HL-60/S4 (cell line): ENCODE data around the gene DEGS2.

ENCODE experiments used
- in situ Hi-C: fragments of 300-500 bp; cut with MboI; formaldehyde crosslinking; loops from 2 replicates; pipeline ENCODE4 v1.14.3; 2022; ENCODE audit warnings: low sequenced_read_pairs

The DEGS2 gene

DNA sequence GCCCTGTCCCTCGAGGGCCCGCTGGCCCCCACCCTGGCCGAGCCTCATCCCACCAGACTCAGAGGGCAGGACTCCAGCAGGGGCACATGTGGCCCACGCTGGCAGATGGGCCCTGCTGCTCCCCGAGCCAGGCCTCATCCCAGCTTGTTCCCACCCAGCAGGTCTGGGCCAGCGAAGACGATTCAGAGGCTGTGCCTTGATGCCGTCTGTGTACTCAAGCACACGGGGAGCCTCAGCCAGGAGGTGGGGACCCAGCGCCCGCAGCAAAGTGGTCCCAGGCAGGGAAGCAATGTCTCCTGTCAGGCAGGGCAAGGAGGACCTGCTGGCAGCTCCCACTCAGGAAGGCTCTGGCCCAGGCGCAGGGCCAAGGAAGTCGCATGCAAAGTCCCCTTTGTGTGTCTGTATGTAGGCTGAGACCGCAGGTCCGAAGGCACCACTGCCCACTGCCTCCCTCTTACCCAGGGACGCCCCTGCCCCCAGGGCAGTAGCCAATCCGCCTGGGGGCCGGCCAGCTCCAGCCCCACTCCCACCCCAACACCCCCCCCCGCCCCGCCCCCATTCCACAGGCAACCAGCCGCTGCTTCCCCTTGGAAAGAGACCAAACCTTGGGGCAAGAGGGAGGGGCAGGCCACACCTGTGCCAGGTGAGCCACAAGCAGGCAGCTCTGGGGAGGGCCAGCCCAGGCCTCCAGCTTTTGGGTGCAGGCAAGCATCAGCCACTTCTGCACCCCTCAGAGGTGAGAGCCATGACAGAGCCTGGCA is 9.4 kb downstream of the DEGS2 start:
- in situ Hi-C loops: no loop called here

DNA sequence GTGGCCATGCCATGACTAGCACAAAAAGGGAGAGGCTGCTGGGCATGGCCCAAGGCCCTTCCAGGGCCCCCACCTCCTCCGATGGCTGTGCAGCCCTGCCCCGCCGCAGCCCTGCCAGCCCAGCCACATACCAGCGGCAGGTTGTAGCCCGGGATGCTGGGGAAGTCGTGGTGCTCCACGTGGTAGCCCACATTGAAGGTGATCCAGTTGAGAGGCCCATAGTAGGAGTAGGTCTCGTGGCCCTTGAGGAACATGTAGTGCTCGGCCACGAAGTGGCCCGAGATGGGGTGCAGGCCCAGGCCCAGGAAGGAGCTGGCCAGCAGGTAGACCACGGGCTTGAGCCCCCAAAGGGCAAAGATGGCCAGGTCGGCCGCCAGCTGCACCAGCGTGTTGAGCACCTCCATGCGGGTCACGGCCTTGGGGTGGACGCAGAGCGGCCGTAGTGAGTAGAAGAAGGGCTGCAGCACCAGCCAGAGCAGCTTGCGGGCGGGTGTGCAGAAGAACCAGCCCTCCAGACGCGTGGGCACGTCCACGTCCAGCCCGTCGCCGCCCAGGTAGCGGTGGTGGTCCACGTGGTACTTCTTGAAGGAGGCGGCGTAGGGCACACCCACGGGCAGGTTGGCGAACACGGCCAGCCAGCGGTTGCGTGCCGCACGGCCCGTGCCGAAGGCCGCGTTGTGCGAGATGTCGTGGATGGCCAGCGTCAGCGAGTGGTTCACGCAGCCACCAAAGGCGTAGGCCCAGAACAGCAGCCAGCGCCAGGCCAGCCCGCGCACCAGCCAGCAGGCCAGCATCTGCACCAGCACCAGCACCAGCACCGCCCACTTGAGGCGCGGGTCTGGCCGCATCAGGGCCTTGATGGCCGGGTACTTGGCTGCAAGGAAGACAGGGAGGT is 10.4 kb downstream of the DEGS2 start:
- in situ Hi-C loops: no loop called here

DNA sequence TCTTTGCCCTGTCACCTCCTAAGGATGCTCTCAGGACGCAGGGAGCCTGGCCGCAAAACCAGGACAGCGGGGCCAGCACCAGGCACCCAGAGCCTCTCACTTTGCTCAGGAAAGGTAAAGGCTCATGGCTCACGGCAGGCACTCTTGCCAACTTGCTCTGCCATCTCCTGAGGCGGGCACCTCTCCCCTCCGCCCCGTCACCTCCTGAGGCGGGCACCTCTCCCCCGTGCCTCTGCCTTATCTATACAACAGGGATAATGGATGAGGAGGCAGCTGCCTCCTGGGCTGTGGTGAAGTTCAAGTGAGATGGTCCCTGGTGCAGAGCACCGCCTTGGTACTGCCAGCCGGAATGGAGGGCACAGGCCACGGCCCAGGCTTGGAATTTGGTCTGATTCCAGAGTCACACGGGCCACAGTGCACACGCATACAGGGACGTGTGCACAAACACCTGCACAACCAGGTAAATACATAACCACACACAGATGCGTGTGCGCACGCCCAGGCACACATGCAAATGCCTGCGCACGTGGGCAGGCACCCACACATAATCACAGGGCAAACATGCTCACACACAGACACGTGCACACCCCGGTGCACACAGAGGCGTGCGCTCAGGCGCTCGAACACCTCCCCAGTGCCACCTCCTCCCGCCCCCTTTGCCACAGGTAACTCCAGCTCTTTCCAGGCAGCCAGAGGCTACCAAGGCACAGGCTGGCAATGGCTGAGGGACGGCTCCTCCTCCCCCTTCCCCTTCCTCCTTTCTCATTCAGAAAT is 11.6 kb downstream of the DEGS2 start:
- in situ Hi-C loops: no loop called here

DNA sequence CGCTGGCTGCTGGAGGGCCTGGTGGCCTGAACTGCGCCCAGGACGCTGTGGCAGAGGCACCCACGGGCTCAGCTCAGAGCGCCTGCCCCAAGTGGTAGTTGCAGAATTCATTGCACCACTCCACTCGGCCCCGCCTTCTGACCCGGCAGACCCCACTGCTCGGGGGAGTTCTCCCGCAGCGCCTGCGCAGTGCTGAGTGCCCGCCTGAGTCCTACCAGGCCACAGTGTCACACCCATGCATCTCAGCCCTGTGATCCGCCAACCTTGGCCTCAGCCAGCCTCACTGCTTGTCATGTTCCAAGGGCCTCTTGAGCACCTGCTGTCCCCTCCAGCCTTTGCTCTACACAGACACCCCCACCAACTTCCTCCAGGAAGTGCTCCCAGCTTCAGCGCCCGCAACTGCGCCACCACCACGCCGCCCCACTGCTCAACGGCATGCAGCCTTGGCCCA is 12.2 kb downstream of the DEGS2 start:
- in situ Hi-C loops: no loop called here

DNA sequence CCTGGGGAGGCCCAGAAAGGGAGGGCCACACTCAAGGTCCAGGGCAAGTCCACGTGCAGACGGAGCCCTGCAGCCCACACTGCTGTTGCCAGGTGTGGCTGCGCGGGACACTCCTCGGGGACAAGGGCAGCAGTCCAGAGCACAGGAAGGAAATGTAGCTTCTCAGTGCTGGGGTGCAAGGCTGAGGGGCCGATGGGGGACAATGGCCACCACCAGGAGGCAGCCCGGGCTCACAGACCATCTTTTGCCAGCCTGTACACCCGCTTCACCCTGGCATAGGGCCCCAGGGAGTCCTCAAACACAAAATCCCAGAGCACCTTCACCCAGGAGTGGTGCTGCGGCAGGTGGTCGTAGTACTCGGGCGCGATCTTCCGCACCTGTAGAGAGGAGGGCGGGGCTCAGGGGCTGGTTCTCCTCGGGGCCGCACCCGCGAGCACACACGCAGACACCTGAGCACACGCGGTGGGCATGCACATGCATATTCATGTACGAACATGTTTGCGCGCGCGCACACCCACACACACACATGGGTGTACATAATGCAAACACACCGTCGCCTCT is 12.8 kb downstream of the DEGS2 start:
- in situ Hi-C loops: no loop called here

DNA sequence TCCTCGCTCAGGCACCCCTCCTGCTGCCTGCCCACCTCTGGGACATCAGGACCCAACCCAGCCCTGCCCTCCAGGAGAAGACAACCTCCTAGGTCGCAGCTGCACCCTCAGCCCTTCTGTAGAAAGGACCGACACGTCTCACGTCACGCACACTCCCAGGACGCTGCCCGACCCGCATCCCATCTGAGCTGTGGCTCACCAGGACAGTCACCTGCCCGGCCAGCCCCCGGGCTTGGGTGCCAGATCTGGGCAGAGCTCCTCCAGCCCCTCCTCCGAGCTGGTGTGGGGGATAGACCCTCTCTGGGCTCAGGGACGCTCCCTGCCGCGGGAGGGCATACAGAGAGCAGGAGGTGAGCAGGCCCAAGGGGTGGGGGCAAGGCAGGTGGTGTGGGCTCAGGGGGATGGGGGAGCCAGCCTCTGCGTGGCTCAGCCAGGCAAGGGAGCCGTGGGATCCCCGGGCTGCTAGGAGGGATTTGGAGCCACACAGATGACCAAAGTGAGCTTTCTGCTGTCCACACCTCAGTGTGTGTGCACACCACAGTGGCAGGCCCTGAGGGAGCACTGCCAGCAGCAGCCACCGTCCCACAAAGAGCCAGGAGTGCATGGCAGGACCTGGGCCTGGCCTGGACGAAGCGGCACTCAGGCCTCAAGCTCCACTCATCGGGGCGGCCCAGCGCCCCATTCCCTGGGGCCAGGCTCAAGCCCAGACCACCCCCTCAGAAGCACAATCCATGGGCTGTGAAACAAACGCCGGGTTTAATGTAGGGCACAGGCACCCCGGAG is 13.6 kb downstream of the DEGS2 start:
- in situ Hi-C loops: no loop called here

GRCh38 chr14:100144996-100145646 is 14.3 kb downstream of the DEGS2 start:
- in situ Hi-C loops: no loop called here

DNA sequence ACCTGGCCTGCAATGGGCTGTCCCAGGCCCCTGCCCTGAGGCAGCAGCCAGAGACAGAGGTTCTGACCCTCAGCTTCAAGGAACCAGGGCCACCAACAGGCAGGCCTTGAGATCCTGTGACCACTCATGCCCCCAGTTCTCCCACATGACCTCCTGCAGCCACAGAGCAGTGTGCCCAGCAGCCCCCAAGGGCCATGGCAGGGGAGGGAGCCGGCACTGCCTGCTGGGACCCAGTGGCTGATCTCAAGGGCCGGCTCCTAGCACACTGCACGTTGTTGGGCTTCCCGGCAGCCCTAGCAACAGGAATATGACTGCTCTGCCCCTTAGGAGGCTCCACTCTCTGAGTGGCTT is 14.8 kb downstream of the DEGS2 start:
- in situ Hi-C loops: no loop called here

DNA sequence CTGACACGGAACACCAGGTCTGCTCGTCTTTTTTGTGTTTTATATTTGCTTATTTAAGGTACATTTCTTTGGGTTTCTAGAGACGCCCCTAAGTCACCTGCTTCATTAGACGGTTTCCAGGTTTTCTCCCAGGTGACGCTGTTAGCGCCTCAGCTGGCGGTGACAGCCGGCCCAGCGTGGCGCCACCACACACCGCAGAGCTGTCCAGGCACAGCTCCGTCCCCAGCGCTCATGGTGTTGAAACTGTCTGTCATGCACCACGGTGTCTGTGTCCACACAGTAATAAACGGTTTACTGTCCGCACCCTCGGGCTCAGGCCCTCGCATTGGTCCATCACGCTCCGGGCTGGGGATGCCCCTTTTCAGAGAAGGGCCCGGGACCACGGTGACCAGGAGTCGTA is 15.5 kb downstream of the DEGS2 start:
- in situ Hi-C loops: no loop called here

DNA sequence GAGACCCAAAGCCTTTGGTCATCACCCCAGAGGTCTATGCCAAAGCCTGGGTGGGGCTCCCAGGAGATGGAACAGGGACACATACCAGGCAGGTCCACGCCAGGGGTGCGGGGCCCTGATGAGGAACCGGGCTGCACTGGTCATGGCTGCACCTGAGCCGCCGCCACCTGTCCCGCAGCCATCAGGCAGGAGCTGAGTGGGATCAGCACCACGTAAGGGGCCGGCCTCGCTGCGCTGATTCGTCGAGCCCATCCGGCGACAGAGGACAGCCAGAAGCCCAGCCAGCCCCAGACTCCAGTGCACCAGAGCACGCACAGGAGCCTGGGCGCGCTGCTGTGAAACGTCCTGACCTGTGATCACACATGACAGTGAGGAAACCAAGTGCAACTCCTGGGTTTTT is 15.9 kb downstream of the DEGS2 start:
- in situ Hi-C loops: no loop called here

GRCh38 chr14:100142073-100143040 is 17.1 kb downstream of the DEGS2 start:
- in situ Hi-C loops: no loop called here

DNA sequence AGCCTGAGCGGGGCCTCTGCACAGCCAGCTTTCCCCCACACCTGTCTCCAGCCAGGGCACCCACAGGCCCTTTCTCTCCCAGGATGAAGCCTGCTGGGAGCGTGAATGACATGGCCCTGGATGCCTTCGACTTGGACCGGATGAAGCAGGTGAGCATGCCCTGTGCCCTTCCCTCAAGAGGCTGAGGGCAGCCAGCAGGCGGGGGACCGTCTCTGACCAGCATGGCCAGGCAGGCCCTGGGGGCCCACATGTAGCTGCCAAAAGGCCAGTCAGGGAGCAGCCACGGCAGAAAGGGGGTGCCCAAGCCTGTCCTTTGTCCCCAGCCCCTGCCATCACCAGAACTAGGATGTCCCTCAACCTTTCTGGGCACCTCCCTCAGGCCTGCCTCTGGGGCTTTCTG is 18.3 kb downstream of the DEGS2 start:
- in situ Hi-C loops: no loop called here

DNA sequence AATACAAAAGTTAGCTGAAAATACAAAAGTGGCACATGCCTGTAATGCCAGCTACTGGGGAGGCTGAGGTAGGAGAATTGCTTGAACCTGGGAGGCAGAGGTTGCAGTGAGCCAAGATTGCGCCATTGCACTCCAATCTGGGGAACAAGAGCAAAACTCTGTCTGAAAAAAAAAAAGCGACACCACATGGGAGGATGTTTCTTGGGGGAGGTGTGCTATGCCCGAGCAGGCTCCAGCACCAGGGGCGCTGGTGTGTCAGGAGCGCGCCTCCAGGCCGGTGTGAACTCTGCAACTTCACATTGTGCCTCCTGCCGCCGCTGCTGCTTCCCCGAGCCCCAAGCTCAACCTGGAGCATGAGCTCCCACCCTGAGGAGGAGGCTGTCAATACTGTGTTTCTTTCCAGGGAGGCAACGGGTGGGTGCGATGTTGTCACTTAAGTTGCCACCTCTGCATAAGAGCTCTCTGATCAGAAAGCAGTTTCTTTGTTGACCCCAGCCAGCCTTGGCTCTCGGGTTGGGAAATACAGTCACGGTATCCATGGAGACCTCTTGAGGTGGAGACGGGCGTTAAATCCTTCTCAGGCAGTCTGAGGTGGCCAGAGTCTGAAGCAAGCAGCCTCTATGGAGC is 18.9 kb downstream of the DEGS2 start:
- in situ Hi-C loops: no loop called here

DNA sequence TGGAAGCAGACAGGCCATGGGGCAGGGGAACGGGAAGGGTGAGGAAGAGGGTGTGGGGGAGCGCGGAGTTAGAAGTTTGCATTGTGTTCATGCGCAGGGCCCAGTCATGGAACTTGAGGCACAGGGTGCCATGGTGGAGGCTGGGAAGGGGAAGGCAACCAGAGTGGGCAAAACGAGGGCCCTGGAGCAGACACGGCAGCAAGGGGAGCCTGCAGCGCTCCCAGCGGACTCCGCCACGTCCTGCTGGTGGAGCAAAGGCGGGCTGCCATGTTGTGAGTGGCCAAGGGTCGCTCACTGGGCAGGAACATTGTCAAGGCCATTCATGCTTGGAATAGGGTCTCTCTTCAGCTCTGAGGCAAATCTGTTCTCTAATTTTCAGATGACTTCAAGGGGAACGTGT is 20.5 kb downstream of the DEGS2 start:
- in situ Hi-C loops: no loop called here

DNA sequence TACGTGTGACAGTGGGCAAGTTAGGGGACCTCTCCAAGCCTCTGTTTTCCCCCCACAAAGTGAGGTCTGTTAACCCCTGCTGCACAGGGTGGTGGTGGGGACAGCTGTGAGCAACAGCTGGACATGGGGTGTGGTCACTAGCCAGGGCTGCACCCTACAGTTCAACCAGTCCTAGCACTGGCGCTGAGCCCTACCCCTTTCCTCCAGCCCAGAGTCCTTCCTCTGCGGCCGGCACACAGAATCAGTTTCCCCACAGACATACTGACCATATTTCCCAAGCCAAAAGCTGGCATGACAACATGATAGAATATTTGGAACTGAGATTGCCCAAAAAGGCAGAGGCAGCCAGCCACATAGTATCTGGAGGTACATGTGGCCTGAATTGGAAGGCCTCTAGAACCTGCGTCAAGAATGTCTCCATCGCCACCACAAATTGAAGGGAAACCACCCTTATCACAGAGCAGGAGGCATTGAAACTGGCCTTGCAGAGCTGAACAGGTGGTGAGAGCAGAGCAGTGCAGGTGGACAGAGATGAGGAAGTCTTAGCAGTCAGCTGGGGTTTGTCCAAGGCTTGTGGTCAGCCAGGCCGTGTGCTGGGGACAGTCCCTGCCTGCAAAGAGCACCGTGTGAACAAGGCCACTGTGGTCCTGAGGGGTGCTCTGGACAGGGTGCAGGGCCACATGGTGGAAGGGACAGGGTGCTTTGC is 21.2 kb downstream of the DEGS2 start:
- in situ Hi-C loops: no loop called here

- in situ Hi-C loops: no loop called here
These were observed 22.3 kb downstream of the DEGS2 start for GRCh38 chr14:100137173-100137572.

- in situ Hi-C loops: no loop called here
These were observed 23.7 kb downstream of the DEGS2 start for GRCh38 chr14:100135784-100136183.

DNA sequence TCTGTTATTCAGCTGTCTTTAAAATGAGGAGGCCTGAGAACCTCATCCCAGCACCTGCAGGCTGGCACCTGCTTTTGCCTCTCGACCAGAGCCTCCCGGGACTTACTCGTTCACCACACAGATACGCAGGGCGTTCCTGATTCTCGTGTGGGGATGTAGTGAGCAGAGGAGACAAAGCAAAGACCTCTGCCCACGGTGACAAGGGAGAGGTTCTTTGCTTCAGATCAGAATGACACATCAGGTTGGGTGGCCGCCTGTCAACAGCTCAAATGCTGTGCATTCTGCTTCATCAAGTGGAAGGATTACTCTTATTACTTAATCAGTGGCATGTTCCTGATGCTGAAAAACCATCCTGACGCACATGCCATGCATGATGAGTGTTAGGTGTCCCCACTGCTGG is 24.4 kb downstream of the DEGS2 start:
- in situ Hi-C loops: no loop called here
